Measurements from ENCODE around the gene SLC22A2. TPM values are rescaled to one million over a fixed set of nuclear protein-coding genes. Genes with fewer than 3 reads are reported as not detected.
"Not testable (repeated sequence)": the region's sequence is repeated elsewhere in the genome, so short reads cannot be mapped to it uniquely, and the experiment has no call there.

SLC22A2 gene
- total RNA-seq = not detected in 2 replicates

GRCh38 chr6:160258346-160259142 is at the start of gene SLC22A2:
TSS of gene SLC22A2 (minus strand) at chr6:160258821. CDS start at chr6:160258757, 64 bp downstream.
- DNase-seq (ENCODE audit: extremely low read depth, low read depth, low spot score) = no peak

- DNase-seq (ENCODE audit: extremely low read depth, low read depth, low spot score) = no peak
Measured at GRCh38 chr6:160305926-160306713, 47.5 kb upstream of the SLC22A2 start.

GRCh38 chr6:160303806-160304205 is 45.2 kb upstream of the SLC22A2 start:
- no peak for DNase-seq (ENCODE audit: extremely low read depth, low read depth, low spot score)

GRCh38 chr6:160302431-160303082 is 43.9 kb upstream of the SLC22A2 start:
- not testable (repeated sequence) for DNase-seq (ENCODE audit: extremely low read depth, low read depth, low spot score)

GRCh38 chr6:160301339-160301738 is 42.7 kb upstream of the SLC22A2 start:
- no peak for DNase-seq (ENCODE audit: extremely low read depth, low read depth, low spot score)

GRCh38 chr6:160300076-160300695 is 41.6 kb upstream of the SLC22A2 start:
- no peak for DNase-seq (ENCODE audit: extremely low read depth, low read depth, low spot score)

- no peak for DNase-seq (ENCODE audit: extremely low read depth, low read depth, low spot score)
Measured at GRCh38 chr6:160299559-160299958, 40.9 kb upstream of the SLC22A2 start.

GRCh38 chr6:160298121-160298520 is 39.5 kb upstream of the SLC22A2 start:
- DNase-seq (ENCODE audit: extremely low read depth, low read depth, low spot score) = no peak

GRCh38 chr6:160297310-160297709 is 38.7 kb upstream of the SLC22A2 start:
- no peak for DNase-seq (ENCODE audit: extremely low read depth, low read depth, low spot score)

- no peak for DNase-seq (ENCODE audit: extremely low read depth, low read depth, low spot score)
Measured at GRCh38 chr6:160293844-160294243, 35.2 kb upstream of the SLC22A2 start.

- DNase-seq (ENCODE audit: extremely low read depth, low read depth, low spot score) = no peak
Measured at GRCh38 chr6:160285541-160286105, 27.0 kb upstream of the SLC22A2 start.

- DNase-seq (ENCODE audit: extremely low read depth, low read depth, low spot score) = no peak
Measured at GRCh38 chr6:160284575-160284974, 26.0 kb upstream of the SLC22A2 start.

- DNase-seq (ENCODE audit: extremely low read depth, low read depth, low spot score) = no peak
Measured at GRCh38 chr6:160282444-160282843, 23.8 kb upstream of the SLC22A2 start.

- DNase-seq (ENCODE audit: extremely low read depth, low read depth, low spot score) = no peak
Measured at GRCh38 chr6:160279850-160280249, 21.2 kb upstream of the SLC22A2 start.

- DNase-seq (ENCODE audit: extremely low read depth, low read depth, low spot score) = no peak
Measured at GRCh38 chr6:160278786-160279310, 20.2 kb upstream of the SLC22A2 start.

GRCh38 chr6:160278311-160278710 is 19.7 kb upstream of the SLC22A2 start:
- DNase-seq (ENCODE audit: extremely low read depth, low read depth, low spot score) = no peak

GRCh38 chr6:160277546-160277945 is 18.9 kb upstream of the SLC22A2 start:
- DNase-seq (ENCODE audit: extremely low read depth, low read depth, low spot score) = no peak

- no peak for DNase-seq (ENCODE audit: extremely low read depth, low read depth, low spot score)
Measured at GRCh38 chr6:160277144-160277543, 18.5 kb upstream of the SLC22A2 start.

- no peak for DNase-seq (ENCODE audit: extremely low read depth, low read depth, low spot score)
Measured at GRCh38 chr6:160276126-160276525, 17.5 kb upstream of the SLC22A2 start.

GRCh38 chr6:160275511-160276003 is 16.9 kb upstream of the SLC22A2 start:
- no peak for DNase-seq (ENCODE audit: extremely low read depth, low read depth, low spot score)

Measured in glomerular endothelial cell (primary cell).